Endothelial cell of hepatic sinusoid (primary cell): Measurements from ENCODE around the gene CD200.

Experiments
- in situ Hi-C: cut with HindIII; loops from 2 replicates; pipeline ENCODE4 v1.10.0; 2017; ENCODE audit warnings: low sequenced_read_pairs

The CD200 gene

DNA sequence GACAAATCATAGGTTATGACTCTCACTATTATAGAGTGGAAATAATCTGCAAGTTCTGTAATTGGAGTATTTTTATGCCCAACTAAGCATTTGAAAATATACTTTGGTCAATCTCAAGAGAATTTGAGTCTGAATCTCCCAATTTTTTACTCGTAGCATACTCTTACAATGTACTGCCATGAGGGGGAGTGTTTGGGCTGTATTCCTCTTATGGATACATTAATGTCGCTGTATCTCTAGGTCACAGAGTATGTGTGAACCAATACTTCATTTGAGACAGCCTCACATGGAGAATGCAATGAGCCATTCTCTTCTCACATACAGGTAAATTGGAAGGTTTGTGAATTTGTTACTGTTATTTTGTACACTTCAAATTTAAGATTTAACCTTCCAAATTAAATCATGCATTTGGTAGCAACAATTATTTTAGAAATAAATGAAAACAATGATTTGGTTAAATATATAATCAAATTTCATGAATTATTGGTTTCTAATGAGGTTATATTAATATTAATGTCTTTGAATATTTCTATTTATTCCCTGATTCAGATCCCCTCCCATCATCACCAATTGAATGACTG lies 5.5 kb upstream of the CD200 start:
- in situ Hi-C loops: no loop called here

DNA sequence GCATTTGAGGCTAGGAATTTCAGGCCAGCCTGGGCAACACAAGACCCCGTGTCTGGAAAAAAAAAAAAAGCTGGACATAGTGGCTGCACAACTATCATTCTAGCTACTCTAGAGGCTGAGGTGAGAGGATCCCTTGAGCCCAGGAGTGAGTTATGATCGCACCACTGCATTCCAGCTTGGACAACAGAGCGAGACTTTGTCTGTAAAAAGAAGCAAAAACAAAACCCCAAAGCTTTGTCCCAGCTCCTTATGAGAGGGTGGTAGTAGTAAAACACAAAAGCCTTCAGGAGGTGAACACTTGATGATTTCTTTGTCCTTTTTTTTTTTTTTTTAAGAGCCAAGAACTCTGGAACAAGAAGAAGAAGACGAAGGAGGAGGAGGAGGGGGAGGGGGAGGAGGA lies 1.1 kb upstream of the CD200 start:
- in situ Hi-C loops: no loop called here

DNA sequence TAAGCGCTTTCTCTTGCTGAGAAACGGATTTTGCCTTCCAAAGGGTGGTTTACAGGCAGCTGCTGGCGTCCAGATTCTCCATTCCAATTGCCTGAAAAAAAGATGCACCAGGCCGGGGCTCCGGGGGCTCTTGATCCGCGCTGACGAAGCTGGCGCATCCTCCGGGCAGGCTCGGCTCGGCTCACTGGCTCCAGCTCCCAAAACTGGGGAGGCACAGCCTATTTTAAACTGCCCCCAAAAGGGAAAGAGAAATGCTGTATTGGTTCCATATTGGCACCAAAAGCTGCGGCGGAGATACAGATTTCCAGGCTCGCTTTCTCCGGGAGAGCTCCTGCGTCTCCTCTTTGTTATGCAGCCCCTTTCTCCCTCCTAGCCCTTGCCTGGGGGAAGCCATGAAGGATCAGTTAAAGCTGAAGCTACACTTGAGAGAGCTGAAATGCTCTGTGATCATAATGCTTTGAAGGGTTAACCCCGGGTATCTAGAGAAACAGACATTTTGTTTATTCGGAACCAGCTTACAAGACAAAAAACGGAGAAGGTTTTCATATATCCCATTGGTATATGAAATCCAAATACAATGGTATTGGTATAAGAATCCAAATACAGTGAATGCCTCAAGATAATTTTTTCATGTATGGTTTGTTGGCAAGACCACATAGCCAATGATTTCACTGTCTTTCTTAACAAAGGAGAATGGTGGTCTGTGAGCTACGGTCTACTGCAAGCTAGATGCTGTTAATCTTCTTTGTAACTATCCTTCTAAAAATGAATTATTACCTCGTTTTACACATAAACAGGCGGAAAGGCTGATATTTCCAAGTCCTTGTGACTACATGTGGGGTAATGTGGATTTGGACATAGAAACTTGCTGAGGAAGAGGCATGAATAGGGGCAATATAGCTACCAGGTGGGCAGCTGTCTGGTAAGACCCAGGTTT lies 693 bp downstream of the CD200 start:
- in situ Hi-C loops: no loop called here

DNA sequence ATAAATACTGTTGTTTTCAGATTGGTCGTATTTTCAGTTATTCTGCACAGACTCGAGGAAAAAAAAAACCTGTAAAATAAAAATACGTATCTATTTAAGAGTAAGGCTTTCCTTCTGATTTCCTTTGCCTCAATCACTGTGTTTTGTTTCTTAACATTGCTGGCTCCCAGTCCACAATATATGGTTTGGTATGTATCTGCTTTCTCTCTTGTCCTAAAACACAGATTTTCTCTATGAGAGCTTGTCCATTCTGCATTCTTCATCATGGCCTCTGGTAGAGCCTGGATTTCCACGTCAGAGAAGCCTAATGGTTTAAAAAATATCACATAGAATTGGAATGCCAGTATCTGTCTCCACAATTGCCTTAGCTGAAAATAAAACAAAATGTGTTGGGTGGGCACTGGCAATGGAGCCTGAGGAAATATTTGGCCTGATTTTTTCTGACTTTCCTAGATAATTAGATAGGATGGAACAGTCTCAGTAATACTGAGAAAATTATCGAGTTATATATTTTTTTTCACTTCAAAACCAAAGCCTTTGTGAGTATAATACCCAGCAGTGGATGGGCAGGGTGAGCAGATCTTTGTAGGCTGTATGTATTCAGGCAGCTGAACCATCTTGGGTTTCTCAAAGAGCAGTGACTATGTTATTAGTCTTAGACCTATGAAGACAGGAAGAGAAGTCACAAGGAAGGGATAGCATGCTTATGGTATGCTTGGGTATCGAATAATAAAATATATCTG lies 1.9 kb downstream of the CD200 start:
- in situ Hi-C loops: no loop called here

DNA sequence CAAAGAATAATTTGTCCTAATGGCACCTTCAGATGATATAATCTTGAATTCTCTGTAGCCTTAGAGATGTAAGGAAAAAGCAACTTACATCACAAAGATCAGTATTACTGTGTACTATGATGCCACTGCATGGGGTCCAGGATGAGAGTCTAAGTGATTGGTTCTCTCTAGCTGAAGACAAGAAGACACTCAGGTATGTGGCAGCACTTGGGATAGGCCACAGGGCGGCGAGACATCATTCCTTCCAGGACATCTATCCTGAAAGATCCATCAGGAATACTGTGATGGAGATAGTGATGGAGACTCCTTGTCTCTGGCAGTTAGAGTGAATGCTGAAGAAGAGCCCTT lies 2.5 kb downstream of the CD200 start:
- in situ Hi-C loops: no loop called here

DNA sequence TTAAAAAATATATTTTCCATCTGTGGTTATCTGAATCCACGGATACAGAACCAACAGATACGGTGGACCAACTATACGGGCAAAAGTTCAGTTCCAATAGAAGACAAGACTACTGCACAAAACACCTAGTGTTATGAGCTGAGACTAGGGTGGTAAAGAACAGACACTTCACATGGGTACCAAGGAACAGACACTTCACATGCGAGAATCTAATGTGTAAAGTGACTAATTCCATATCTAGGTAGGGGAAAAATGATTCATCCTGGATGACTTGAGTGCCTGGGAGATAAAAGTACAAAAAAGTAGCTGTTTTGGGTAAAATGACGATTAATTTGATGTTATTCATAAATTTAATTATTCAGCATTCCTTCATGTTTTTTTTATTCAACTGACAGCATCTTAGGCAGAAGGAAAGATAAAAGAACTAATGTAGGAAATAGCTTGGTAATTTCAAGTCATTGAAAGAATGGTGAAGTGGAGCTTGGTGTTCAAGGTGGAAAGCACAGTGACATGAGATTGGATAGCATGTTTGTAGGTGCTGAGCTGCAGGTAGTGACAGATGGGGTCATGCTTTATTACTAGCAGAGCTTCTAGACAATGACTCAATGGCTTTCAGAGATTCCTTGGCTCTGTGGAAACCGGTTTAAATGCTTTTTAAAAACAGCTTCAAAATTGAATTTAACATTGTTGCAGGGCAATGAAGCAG lies 5.2 kb downstream of the CD200 start:
- in situ Hi-C loops: no loop called here

DNA sequence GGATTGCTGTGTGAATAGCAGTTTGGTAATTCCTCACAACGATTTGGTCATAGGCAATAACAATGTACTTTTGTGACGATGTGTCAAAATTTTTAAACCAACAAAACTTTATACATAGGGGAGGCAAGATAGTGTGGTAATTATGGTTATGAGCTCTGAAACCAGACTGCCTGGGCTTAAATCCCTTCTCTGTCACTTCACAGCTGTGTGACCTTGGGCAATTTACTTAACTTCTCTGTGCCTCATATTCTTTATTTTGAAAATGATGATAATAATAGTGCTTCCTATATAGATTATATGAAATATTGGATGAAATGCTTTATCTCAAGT lies 5.7 kb downstream of the CD200 start:
- in situ Hi-C loops: no loop called here

DNA sequence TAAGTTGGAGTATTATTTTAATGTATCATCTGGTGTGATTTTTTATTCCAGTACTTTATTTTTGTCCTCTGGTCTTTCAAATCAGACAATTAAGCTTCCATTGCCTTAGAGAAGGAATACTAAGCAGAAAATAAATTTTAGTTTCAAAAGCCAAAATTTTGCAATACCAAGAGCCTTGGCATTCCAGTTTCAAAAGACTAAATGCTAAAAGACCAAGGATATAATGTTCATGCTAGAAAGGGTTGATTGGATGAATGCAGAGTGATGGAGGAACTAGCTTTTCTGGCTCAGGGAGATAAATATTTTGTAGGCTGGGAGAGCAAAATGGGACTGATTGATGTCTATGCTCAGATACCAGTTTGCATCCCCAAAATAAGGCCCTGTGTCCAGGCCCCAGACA lies 6.2 kb downstream of the CD200 start:
- in situ Hi-C loops: no loop called here

DNA sequence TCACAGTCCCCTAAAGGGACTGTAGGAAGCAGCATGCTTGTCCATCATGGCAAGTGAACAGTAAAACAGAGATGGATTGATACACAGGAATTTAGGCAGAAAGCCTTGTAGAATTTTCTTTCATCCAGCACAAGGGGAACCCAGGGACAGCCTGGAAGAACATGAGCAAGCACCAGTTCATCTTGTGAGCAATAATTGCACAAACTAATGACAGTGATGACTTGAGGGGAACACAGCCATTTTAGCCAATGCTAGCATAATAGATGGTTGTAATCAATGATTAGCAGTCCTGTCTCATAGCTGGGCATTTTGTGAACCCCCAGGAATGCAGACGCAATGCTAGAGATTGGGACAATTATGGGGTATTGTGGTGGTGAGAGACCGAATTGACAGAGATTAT lies 6.7 kb downstream of the CD200 start:
- in situ Hi-C loops: no loop called here

DNA sequence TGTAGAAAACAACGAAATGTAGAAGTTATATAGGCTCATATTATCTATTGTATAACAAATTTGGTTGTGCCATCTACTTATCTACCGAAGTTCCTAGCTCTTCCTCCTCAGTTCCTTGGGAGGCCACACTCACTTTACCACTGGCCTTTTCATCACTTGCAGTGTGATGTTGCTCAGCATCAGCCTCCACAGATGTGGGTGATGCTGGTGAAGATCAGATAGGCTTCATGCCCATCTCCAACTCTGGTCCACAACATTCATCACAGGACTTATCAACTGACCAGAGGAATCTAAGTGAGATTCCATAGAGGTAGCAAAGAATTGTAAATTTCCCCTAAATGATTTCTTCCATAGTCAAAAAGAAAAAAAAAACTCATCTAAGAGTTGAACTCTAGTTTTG lies 8.4 kb downstream of the CD200 start:
- in situ Hi-C loops: no loop called here

DNA sequence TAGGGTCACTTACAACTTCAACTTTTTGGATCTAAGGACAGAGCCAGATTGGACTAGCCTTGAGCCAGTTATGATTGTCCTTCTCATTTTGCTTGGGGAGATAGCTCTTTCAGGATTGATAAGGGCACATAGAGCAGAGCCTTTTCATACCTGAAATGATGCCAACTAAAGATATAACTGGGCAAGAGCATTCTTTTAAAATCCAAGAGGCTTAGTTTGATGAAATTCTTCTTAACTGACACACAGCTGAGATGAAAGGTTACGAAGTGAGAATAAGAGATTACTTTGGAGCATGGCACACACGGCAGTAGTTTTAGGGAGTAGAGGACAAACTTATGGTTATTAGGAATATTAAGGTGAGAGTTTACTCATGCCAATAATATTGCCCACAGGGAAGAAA lies 12.7 kb downstream of the CD200 start:
- in situ Hi-C loops: no loop called here

DNA sequence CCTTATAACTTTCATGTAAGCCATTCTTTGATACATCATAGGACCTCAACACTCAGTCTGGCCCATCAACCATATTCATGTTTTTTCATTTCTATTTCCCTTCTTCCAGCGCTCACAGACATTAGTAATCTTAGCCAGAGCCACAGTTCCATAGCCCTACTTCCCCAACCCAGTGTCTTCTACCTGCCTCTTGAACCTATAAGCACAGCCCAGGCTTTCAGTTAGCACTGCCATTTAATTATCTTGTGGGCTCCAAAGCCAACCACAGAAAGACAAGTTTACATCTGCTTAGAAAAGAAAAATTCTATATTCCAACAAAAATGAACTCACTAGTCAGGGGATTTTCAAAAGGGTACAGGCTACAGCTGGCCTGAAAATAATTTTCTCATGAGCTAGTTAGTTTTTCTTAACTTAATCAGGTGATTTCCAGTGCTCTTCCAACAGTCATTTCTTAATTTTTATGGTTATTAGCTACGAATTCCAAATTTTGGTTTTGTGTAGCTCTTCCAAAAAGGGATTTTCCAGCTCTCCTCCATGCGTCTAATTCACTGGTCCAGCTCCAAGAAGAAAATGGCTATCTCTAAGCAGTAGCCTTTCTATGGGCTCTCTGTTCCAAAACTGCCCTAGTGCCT lies 13.7 kb downstream of the CD200 start:
- in situ Hi-C loops: no loop called here

DNA sequence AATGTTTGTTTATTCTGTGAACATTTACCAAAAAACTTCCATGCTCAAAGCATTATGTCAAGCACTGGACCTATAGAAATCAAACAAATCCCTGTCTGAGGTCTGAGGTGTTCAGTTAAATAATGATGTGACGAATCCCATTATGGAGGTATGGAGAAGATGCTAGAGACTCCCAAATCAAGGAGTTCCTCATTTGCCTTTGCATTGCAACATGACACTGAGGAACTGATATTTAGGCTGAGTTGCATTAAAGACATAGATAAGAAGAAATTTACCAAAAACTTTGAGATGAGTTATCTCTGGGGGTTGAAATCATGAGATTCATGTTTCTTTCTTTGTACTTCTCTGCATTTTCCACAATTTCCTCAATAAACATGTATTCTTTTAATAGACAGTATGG lies 16.0 kb downstream of the CD200 start:
- in situ Hi-C loops: no loop called here

DNA sequence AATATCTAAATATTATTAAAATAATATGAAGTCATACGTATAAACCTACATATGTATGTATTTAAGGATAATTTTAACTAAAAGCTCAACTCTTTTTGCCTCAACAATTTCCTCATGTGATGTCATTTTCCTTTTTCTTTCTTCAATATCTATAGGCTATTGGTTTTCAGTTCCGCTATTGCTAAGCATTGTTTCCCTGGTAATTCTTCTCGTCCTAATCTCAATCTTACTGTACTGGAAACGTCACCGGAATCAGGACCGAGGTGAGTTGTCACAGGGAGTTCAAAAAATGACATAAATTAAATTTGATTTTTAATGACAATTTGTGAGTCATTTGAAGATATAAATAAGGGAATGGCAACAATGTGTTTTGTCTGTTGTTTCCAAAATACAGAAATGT lies 16.6 kb downstream of the CD200 start:
- in situ Hi-C loops: no loop called here

DNA sequence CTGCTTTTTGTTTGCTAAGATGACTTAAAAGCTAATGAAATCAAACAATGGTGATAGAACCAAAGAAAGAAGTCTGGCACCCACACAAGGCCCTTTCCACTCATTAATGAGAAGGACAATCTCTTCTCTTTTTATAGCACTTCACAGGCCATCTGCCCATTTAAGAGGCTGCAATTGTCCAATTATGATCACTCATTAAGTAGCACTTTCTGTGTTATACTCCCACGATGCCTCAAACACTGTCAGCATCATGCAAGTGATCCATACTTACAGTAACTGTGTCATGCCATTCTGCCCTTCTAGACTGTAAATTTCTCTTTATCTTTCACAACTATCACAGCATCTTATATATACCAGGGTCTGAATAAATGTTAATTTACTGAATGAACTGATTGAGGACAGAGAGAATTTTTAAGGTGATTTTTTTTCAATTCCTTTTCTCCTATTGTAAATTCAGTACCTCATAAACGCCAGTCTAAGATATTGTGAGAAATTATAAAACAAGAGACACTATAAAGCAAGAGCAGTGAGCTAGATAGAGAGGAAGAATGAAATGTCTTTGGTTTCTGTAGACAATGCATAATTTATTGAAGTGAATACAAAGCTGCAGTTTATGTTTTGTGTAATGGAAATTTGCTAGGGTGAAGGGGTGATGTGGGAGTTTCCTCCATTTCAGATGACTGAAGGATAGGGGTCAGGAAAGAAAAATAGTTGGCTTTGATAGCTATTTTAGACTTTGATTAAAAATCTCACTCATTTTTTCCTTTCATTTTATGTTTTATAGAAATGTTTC lies 17.3 kb downstream of the CD200 start:
- in situ Hi-C loops: no loop called here

DNA sequence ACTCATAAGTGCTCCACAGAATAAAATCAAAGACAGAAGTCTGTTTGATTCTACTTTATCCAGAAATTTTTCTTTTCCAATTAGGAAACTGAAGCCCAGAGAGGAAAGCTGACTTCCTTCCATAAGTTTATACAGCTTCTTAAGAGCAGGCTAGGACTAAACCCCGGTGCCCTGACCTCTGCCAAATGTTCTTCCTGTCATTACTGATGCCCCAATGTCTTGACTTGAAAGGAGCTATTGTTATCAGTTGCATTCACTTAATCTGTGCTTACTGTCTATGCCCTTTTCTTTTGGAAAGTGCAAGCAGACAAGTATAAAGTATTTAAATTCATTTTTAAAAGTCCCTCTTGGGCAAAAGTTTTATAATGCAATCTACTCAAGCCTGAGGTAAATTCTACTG lies 18.1 kb downstream of the CD200 start:
- in situ Hi-C loops: no loop called here

DNA sequence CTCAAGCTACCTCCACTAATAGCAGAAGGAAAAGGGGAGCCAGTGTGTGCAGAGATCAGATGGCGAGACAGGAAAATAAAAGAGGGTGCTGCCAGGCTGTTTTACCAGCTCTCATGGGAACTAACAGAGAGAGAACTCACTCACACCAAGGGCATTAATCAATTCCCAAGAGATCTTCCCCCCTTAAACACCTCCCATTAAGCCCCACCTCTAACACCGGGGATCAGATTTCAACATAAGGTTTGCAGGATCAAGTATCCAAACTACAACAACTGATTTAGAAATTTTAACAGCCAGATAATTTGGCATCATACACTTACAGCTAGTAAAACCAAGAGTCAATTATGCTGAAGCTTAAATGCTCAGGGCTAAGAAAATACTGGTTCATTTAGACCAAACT lies 18.9 kb downstream of the CD200 start:
- in situ Hi-C loops: no loop called here

DNA sequence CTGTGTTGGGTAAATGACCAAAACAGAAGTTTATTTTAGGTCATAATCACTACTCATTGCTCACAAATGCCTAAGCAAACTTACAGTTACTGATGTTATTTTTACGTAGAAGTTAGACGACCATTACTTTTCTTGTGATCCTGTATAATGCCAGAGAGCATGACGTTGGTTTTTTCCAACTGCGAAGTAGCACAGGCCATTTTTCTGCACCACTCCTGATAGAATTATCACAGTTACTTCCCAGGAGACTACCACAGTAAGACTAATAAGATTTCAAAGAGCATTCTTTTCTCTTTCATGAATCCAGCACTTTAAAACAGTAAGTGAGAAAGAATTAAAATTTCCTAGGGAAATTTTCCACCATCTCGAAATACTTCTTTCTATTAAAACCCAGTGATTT lies 19.8 kb downstream of the CD200 start:
- in situ Hi-C loops: no loop called here

DNA sequence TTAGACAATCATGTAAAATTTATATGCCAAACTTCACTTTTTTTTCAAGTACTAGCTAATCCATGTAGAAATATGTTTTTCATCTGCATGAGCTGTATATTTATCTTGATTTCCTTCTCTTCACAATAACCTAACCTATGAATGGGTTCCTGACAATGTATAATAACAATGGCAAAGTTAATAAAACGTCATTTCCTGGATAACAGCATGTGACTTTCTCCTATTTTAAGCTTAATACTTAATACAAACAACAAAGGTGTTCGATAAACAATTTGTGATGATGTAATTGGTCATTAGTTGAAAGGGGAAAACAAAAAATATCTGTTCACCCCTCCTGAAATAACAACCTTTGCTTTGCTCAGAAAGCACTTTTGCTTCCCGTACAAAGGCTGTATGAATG lies 20.4 kb downstream of the CD200 start:
- in situ Hi-C loops: no loop called here

DNA sequence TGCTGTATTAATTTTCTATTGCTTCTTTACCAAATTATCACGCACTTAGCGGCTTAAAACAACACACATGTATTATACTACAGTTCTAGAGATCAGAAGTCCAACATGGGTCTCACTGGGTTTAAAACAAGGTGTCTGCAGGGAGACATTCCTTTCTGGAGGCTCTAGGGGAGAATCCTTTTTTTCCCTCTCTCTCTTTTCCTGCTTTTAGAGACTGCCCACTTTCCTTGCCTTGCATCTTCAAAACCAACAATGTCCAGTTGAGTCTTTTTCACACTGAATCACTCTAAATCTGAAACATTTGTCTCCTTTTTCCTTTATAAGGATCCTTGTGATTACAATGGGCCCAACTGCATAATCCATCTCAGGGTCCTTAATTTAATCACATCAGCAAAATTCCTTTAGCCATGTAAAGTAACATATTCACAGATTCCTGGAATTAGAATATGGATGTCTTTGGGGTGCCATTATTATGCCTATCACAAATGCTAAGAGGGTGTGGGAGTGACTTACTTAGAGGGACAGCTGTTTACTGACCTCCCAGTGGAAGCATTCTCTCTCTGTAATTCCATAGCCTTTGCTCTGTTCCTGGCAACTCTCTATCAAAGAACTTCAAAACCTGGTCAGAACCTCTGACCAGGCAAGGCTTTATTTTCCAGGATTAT lies 21.8 kb downstream of the CD200 start:
- in situ Hi-C loops: no loop called here
